Adrenal gland (tissue), 5 donors: ENCODE results near the gene SP100.

ENCODE experiments used
- CTCF ChIP-seq, 6 experiments: fragments of 450-650 bp in 4 of 6; fragments of 200-600 bp in 2 of 6; sonication (generic) in 1 of 6; IDR thresholded peaks; 1 replicate in 5 of 6; 2 replicates in 1 of 6; pipeline versions ENCODE4 v1.5.1 to v1.8.0; 2016 to 2021; ENCODE audit warnings: antibody characterized with exemption in 6 of 6, mild to moderate bottlenecking in 2 of 6, moderate library complexity in 1 of 6
- POLR2A ChIP-seq, 2 donors: fragments of 450-650 bp; IDR thresholded peaks; one replicate each; pipeline ENCODE4 v1.6.1; 2017; ENCODE audit warnings: antibody characterized with exemption in 2 of 2, mild to moderate bottlenecking in 2 of 2, moderate library complexity in 1 of 2
- donor health status: DM: no; HTN: no; CAD: no.

DNA sequence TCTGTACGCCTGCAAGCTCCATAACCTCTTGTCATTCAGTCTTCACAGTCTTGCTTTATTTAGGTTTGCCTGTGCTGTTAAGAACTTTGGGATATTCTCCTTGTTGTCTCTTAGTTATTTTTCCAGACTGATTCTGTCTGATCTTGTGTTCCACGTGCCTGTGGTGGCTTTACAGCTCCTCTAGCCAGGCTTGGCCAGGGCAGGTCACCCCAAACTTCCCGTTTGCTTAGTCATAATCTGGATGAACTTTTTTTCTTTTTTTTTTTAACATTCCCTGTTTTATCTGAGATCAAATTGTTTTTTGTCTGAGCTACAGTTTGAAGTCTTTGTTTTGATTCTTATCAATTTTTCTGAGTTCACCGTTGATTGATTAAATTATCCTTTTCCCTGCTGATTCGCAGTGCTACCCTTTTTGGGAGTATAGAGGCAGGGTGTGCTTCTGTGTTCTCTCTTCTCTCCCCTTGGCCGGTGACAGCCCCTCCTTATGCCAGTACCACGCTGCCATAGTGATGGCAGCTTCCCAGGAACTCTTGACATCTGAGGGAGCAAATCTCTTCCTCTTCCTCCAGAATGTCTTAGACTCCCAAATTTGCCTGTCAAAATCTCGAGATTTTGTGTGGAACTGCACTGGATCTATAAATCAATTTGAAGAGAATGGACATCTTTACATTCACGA lies 2.5 kb downstream of the SP100 start:
- TF ChIP-seq CTCF (IDR thresholded peaks at IDR 0.05) (no peak), POLR2A (IDR thresholded peaks at IDR 0.05) (no peak)
